GM12878 (cell line): ENCODE results near the gene ATG9A. TPM values are rescaled to one million over a fixed set of nuclear protein-coding genes. Genes with fewer than 3 reads are reported as not detected.

ENCODE experiments used
- ATAC-seq: fragments of 200-7000 bp; cut with Tn5 transposase; 3 replicates; pipeline ENCODE4 v1.9.1; 2020; ENCODE audit warnings: mild to moderate bottlenecking, moderate library complexity
- BruUV-seq: library from RNA; stranded (reverse); fragments of 400-500 nt; replicated peaks from 2 replicates; lab custom pipeline; 2021; lab: Mats Ljungman, UMichigan
- CTCF ChIA-PET: fragments of 300-600 bp; sonication (Branson Sonifier 250); formaldehyde crosslinking; extraction: SDS; loops from one replicate; lab custom pipeline; 2021; ENCODE audit warnings: inconsistent platforms; lab: Yijun Ruan, JAX
- POLR2A ChIA-PET: fragments of 350-600 bp; formaldehyde crosslinking; extraction: SDS; loops from one replicate; lab custom pipeline; 2021; ENCODE audit warnings: inconsistent platforms; lab: Charles Lee
- RAD21 ChIA-PET: fragments of 300-600 bp; sonication (Branson Sonifier 250); formaldehyde crosslinking; loops from one replicate; lab custom pipeline; 2023; ENCODE audit warnings: antibody characterized with exemption; ENCODE audit not compliant: unreplicated experiment; lab: Charles Lee
- SMC1A ChIA-PET: fragments of 300-600 bp; sonication (Branson Sonifier 250); formaldehyde crosslinking; loops from one replicate; lab custom pipeline; 2023; ENCODE audit not compliant: unreplicated experiment, uncharacterized antibody; lab: Charles Lee
- DNase-seq: peaks from one replicate; pipeline ENCODE4 v3.0.0-alpha.2; 2011; ENCODE audit warnings: low read depth, low spot score
- FAIRE-seq: peaks from 3 replicates; lab custom pipeline; 2011; peaks lifted over from hg19 to GRCh38; lab: Jason Lieb, UNC
- H2AFZ ChIP-seq: 2 replicates; pipeline ENCODE4 v1.6.0; 2011; ENCODE audit warnings: low read depth, low read length, control low read depth; ENCODE audit not compliant: control insufficient read depth
- H3K27ac ChIP-seq: 2 replicates; pipeline ENCODE4 v1.5.1; 2011; ENCODE audit warnings: control low read depth; ENCODE audit not compliant: control insufficient read depth, insufficient read depth
- H3K27me3 ChIP-seq, 2 experiments: replicated peaks in 1 of 2; 2 replicates each; pipeline versions ENCODE4 v1.6.0 to v1.6.1; 2011; ENCODE audit warnings: low read length in 1 of 2; ENCODE audit not compliant: control insufficient read depth in 2 of 2, insufficient read depth in 2 of 2
- H3K36me3 ChIP-seq, 2 experiments: 2 replicates each; pipeline ENCODE4 v1.5.1; 2011; ENCODE audit warnings: low read length in 1 of 2; ENCODE audit not compliant: control insufficient read depth in 2 of 2, insufficient read depth in 2 of 2
- H3K4me1 ChIP-seq: 2 replicates; pipeline ENCODE4 v1.6.1; 2011; ENCODE audit warnings: mild to moderate bottlenecking, low read length, moderate library complexity, mixed read lengths; ENCODE audit not compliant: control insufficient read depth, insufficient read depth
- H3K4me2 ChIP-seq: 2 replicates; pipeline ENCODE4 v1.6.0; 2011; ENCODE audit warnings: control low read depth; ENCODE audit not compliant: control insufficient read depth, insufficient read depth
- H3K4me3 ChIP-seq: fragments of 200-600 bp; sonication (generic); 2 replicates; pipeline ENCODE4 v1.5.1; 2016
- H3K79me2 ChIP-seq: 2 replicates; pipeline ENCODE4 v1.6.0; 2011; ENCODE audit warnings: low read length; ENCODE audit not compliant: control insufficient read depth, insufficient read depth
- H3K9ac ChIP-seq: 2 replicates; pipeline ENCODE4 v1.8.0; 2011; ENCODE audit warnings: low read length, control low read depth, mixed read lengths; ENCODE audit not compliant: control insufficient read depth, insufficient read depth
- H3K9me3 ChIP-seq: replicated peaks from 3 replicates; pipeline ENCODE4 v1.5.1; 2011; ENCODE audit warnings: mild to moderate bottlenecking, low read length; ENCODE audit not compliant: control insufficient read depth, insufficient read depth
- H4K20me1 ChIP-seq: 2 replicates; pipeline ENCODE4 v1.6.0; 2011; ENCODE audit not compliant: control insufficient read depth, insufficient read depth
- BMI1 ChIP-seq: fragments of 450-650 bp; IDR thresholded peaks from 2 replicates; pipeline ENCODE4 v1.6.1; 2016; ENCODE audit warnings: mild to moderate bottlenecking, moderate library complexity, borderline replicate concordance
- FOXM1 ChIP-seq: IDR thresholded peaks from 2 replicates; pipeline ENCODE4 v1.6.1; 2012; ENCODE audit warnings: low read depth, mild to moderate bottlenecking, inconsistent platforms, low read length, moderate library complexity
- HDAC6 ChIP-seq: fragments of 200-600 bp; sonication (generic); IDR thresholded peaks from one replicate; pipeline ENCODE4 v1.8.0; 2017; ENCODE audit warnings: antibody characterized with exemption; ENCODE audit not compliant: unreplicated experiment
- NFYB ChIP-seq: IDR thresholded peaks from 2 replicates; pipeline ENCODE4 v1.6.1; 2011; ENCODE audit warnings: low read depth, mild to moderate bottlenecking, low read length, improper control_type of control experiment, moderate library complexity; ENCODE audit not compliant: insufficient read depth
- WGBS: methylation state at CpG from one replicate; pipeline ENCODE4 v1.1.6; 2016; ENCODE audit warnings: low lambda C conversion rate; ENCODE audit not compliant: insufficient replicate concordance, insufficient coverage; ENCODE audit errors: missing lambda C conversion rate; 5-methylcytosine and 5-hydroxymethylcytosine counted together
- in situ Hi-C: fragments of 300-500 bp; cut with MboI; formaldehyde crosslinking; loops from 9 replicates; pipeline ENCODE4 v1.14.3; 2018; ENCODE audit warnings: mixed read lengths
- intact Hi-C: fragments of 100-400 bp; cut with micrococcal nuclease; formaldehyde crosslinking; loops from one replicate; pipeline ENCODE4 v1.14.2; 2022; ENCODE audit not compliant: unreplicated experiment
- polyA plus RNA-seq, 11 experiments: library from polyadenylated mRNA; depleted of rRNA in 4 of 11; unstranded in 6 of 11; stranded (reverse) in 5 of 11; fragments of >200 nt; fragmentation: Nextera tagmentation in 4 of 11; fragmentation: Illumina TruSeq in 1 of 11; extraction: Ambion mirVana in 4 of 11; extraction: Trizol in 1 of 11; gene quantifications; 1 replicate in 1 of 11; 2 replicates in 10 of 11; pipeline versions ENCODE4 v1.2.1 to v1.2.3, GENCODE V29; 2011 to 2016; ENCODE audit warnings: inconsistent platforms in 2 of 11, missing spikeins in 2 of 11, low read depth in 1 of 11
- total RNA-seq, 4 experiments: library from RNA; depleted of rRNA in 3 of 4; stranded (reverse); fragments of >200 nt in 3 of 4; fragmentation: Illumina TruSeq in 1 of 4; extraction: Trizol in 1 of 4; gene quantifications; 2 replicates each; pipeline versions ENCODE4 v1.2.1 to v1.2.3, GENCODE V29; 2013 to 2021
- TF ChIP-seq, protein P1 (sequence below): fragments of 450-650 bp; IDR thresholded peaks from 2 replicates; pipeline ENCODE4 v1.6.1; 2016; ENCODE audit warnings: mild to moderate bottlenecking
- TF ChIP-seq, protein P2 (sequence below): IDR thresholded peaks from 2 replicates; pipeline ENCODE4 v1.6.1; 2012; ENCODE audit warnings: low read depth, low read length, improper control_type of control experiment

Gene ATG9A
- total and polyA plus RNA-seq, 10 of the 15 experiments (the other 5 are each of a cell fraction or from before 2014, with no cell fraction given) = 0.16 to 37.5 (median 14.6) TPM; not detected in 1

DNA sequence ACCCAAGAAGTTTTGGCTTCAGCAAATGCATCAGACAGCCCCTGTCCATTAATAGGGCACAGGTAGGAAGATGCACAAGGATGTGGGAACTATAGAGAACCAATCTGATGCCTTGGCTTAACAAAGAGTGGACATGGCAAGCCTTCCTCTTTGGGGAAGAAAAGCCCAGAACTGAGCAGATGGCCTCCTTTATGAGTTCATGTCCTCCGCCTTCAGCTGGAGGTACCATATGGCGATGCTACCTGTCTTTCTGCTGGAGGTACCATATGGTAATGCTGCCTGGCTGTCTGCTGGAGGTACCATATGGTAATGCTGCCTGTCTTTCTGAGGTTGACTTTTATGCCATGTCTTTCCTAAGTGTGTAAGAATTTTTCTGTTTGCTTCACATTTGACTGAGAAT lies 45.3 kb downstream of the ATG9A start:
- H2AFZ ChIP-seq = no peak overlapping the region
- SMC1A ChIA-PET = interaction anchor here (0.6 kb wide), 1 partner anchor 207 kb away, joined by 3 read pairs; no protein-coding TSS in a partner anchor
- POLR2A ChIA-PET = interaction anchor here (0.6 kb wide), 2 partner anchors 21 to 119 kb away, joined by 3 to 4 read pairs; no protein-coding TSS in a partner anchor
- CTCF ChIA-PET = interaction anchor here (0.6 to 1.2 kb wide), 4 partner anchors 11 to 182 kb away, joined by 3 to 4 read pairs (median 3); partner anchors contain the start of gene DNAJB2
- peaks cover 6 to 10% of the 10 kb centered on the region in 2 experiments; a peak in 3 of 4 replicates for H3K36me3 ChIP-seq
- H4K20me1 ChIP-seq = no peaks in the 10 kb centered on the region
- intact Hi-C loops = no loop called here
- FAIRE-seq (no peak), DNase-seq (no peak), ATAC-seq (no peak)
- BruUV-seq = no TSS peak
- 100% methylated on average over 2 of the region's 2 CpGs for WGBS
- no peaks in the 10 kb centered on the region for H3K27me3 ChIP-seq
- no peak overlapping the region for H3K9ac ChIP-seq
- H3K4me2 ChIP-seq = no peak overlapping the region
- RAD21 ChIA-PET = no interaction called here
- TF ChIP-seq HDAC6 = no peak
- TF ChIP-seq, protein P1, sequence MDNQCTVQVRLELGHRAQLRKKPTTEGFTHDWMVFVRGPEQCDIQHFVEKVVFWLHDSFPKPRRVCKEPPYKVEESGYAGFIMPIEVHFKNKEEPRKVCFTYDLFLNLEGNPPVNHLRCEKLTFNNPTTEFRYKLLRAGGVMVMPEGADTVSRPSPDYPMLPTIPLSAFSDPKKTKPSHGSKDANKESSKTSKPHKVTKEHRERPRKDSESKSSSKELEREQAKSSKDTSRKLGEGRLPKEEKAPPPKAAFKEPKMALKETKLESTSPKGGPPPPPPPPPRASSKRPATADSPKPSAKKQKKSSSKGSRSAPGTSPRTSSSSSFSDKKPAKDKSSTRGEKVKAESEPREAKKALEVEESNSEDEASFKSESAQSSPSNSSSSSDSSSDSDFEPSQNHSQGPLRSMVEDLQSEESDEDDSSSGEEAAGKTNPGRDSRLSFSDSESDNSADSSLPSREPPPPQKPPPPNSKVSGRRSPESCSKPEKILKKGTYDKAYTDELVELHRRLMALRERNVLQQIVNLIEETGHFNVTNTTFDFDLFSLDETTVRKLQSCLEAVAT = no peak
- no peak for TF ChIP-seq NFYB
- H3K9me3 ChIP-seq = no peaks in the 10 kb centered on the region
- in situ Hi-C loops = no loop called here
- H3K79me2 ChIP-seq = peaks cover 7% of the 10 kb centered on the region
- H3K4me3 ChIP-seq = no peak overlapping the region
- H3K4me1 ChIP-seq = peaks cover 7% of the 10 kb centered on the region
- no peak overlapping the region for H3K27ac ChIP-seq

DNA sequence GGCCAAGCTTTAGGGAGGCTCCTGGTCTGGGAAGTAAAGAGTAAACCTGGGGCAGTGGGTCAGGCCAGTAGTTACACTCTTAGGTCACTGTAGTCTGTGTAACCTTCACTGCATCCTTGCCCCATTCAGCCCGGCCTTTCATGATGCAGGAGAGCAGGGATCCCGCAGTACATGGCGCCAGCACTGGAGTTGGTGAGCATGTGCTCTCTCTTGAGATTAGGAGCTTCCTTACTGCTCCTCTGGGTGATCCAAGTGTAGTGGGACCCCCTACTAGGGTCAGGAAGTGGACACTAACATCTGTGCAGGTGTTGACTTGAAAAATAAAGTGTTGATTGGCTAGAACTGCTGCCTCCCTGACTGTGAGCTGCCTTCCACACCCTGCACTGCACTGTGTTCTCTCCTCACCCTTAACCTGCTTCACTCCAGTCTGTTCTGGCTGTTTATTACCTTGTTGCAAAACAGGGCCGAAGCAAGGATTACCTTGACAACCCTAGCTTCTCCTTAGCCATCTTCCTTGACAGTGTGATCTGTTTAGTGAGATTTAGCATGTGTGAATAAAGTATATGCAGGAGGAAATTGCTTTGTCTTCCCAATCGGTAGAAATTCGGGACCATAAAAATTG lies 46.2 kb downstream of the ATG9A start:
- Histone ChIP-seq H3K27ac (no peak overlapping the region), H3K4me1 (peaks cover 10% of the 10 kb centered on the region), H3K4me2 (no peak overlapping the region), H2AFZ (no peak overlapping the region), H4K20me1 (no peaks in the 10 kb centered on the region), H3K4me3 (no peak overlapping the region), H3K9me3 (no peaks in the 10 kb centered on the region), H3K27me3 (no peaks in the 10 kb centered on the region), H3K36me3 (peaks cover 6 to 10% of the 10 kb centered on the region in 2 experiments; a peak in 3 of 4 replicates), H3K79me2 (peaks cover 13% of the 10 kb centered on the region), H3K9ac (no peak overlapping the region)
- no peak for FAIRE-seq
- SMC1A ChIA-PET = no interaction called here
- ATAC-seq = no peak
- intact Hi-C loops = no loop called here
- RAD21 ChIA-PET = interaction anchor here (1.1 kb wide), 1 partner anchor 24 kb away, joined by 3 read pairs; no protein-coding TSS in a partner anchor
- CTCF ChIA-PET = interaction anchor here (0.6 to 1.2 kb wide), 3 partner anchors 11 to 112 kb away, joined by 3 read pairs; partner anchors contain the start of gene DNAJB2
- no peak for DNase-seq
- in situ Hi-C loops = no loop called here
- BruUV-seq = no TSS peak
- POLR2A ChIA-PET = interaction anchor here (0.5 kb wide), 1 partner anchor 28 kb away, joined by 3 read pairs; no protein-coding TSS in a partner anchor
- 98% methylated on average over 6 of the region's 6 CpGs for WGBS
- no peak for TF ChIP-seq BMI1
- TF ChIP-seq, protein P2, sequence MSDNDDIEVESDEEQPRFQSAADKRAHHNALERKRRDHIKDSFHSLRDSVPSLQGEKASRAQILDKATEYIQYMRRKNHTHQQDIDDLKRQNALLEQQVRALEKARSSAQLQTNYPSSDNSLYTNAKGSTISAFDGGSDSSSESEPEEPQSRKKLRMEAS = no peak
- no peak for TF ChIP-seq FOXM1
